HG02571 (cell line): ENCODE results near the gene DDX28.

Experiments used
- ATAC-seq: cut with Tn5 transposase; IDR thresholded peaks from one replicate; pipeline ENCODE4 v1.9.1; 2021; ENCODE audit warnings: mild to moderate bottlenecking, moderate library complexity; ENCODE audit not compliant: unreplicated experiment

The DDX28 gene

GRCh38 chr16:68022728-68023537 is at the start of gene DDX28, which contains the start of gene DUS2:
Gene DDX28, minus strand, starts transcription at chr16:68023232. Its CDS starts 30 bp downstream, at chr16:68023202.
Gene DUS2, plus strand, starts transcription at chr16:68023284. Its CDS starts 14,740 bp downstream, at chr16:68038024.
- peak; percentile 68 for ATAC-seq

- no peak for ATAC-seq
These were observed 49.1 kb upstream of the DDX28 start for GRCh38 chr16:68072038-68072695.

- no peak for ATAC-seq
These were observed 48.5 kb upstream of the DDX28 start for GRCh38 chr16:68071518-68071901.

- ATAC-seq: no peak
These were observed 47.9 kb upstream of the DDX28 start for GRCh38 chr16:68070806-68071517.

GRCh38 chr16:68070249-68070730 is 47.3 kb upstream of the DDX28 start:
- ATAC-seq: no peak

GRCh38 chr16:68069511-68070248 is 46.6 kb upstream of the DDX28 start:
- no peak for ATAC-seq

- no peak for ATAC-seq
These were observed 45.9 kb upstream of the DDX28 start for GRCh38 chr16:68068926-68069325.

GRCh38 chr16:68066763-68067162 is 43.7 kb upstream of the DDX28 start:
- no peak for ATAC-seq

GRCh38 chr16:68065716-68066305 is 42.8 kb upstream of the DDX28 start:
- no peak for ATAC-seq

- no peak for ATAC-seq
These were observed 41.8 kb upstream of the DDX28 start for GRCh38 chr16:68064791-68065365.

- ATAC-seq: no peak
These were observed 39.9 kb upstream of the DDX28 start for GRCh38 chr16:68062910-68063393.

GRCh38 chr16:68061396-68061795 is 38.4 kb upstream of the DDX28 start:
- no peak for ATAC-seq

GRCh38 chr16:68059804-68060203 is 36.8 kb upstream of the DDX28 start:
- ATAC-seq: no peak

GRCh38 chr16:68055395-68055794 is 32.4 kb upstream of the DDX28 start:
- ATAC-seq: no peak

- ATAC-seq: no peak
These were observed 26.4 kb upstream of the DDX28 start for GRCh38 chr16:68049449-68049848.

- ATAC-seq: no peak
These were observed 25.0 kb upstream of the DDX28 start for GRCh38 chr16:68047987-68048386.

GRCh38 chr16:68046106-68046505 is 23.1 kb upstream of the DDX28 start:
- no peak for ATAC-seq

- ATAC-seq: no peak
These were observed 18.8 kb upstream of the DDX28 start for GRCh38 chr16:68041783-68042182.

- peak; percentile 65 for ATAC-seq
These were observed 17.7 kb upstream of the DDX28 start for GRCh38 chr16:68040506-68041288.
